Heart left ventricle (tissue), 13 donors: ENCODE results near the gene NDUFS5.

Source experiments
- CTCF ChIP-seq, 12 donors: fragments of 200-600 bp; sonication (generic) in 4 of 12; IDR thresholded peaks; one replicate each; pipeline versions ENCODE4 v1.5.0 to v1.8.0; 2018 to 2022; ENCODE audit warnings: antibody characterized with exemption in 12 of 12, mild to moderate bottlenecking in 5 of 12
- POLR2A ChIP-seq, 2 donors: fragments of 450-650 bp; IDR thresholded peaks; one replicate each; pipeline ENCODE4 v1.6.1; 2017; ENCODE audit warnings: antibody characterized with exemption in 2 of 2, mild to moderate bottlenecking in 2 of 2, moderate library complexity in 2 of 2
- donor health status: ischemic (EF 13 %, LVEDD 7.1; RV severe dilation, severe dysfunction).
- donor health status: DM: no; HTN: yes; CAD: no.
- donor health status: DM: no; HTN: no; CAD: no.
- donor health status: ischemic (EF 25% LVEDD 6.9; RV normal size, moderate dysfunction).
- donor health status: ischemic (EF 25% LVEDD 5.7; RV mildly dilated, moderate dysfunction).
- donor health status: ischemic (EF 35%, LVEDD 5.7; RV mildly dilated, moderate dysfunction).
- donor health status: nonischemic (EF 11% LVEDD 7.7; RV severe dilation, severe dysfunction).
- donor health status: DM: yes; HTN: yes; CAD: no.
- donor health status: PGD.
- donor health status: ischemic (EF 29% LVEDD 5.4; RV normal size, mild dysfunction).
- donor health status: nonischemic (EF 23%, LVEDD 6.1; RV moderate dilation, normal function).

GRCh38 chr1:39036678-39037077, 10.5 kb downstream of the NDUFS5 start:
- TF ChIP-seq CTCF (IDR thresholded peaks at IDR 0.05) (no peak), POLR2A (IDR thresholded peaks at IDR 0.05) (no peak)
